Measurements from ENCODE around the gene ZNF488.

GRCh38 chr10:47329855-47330254 is 54.2 kb downstream of the ZNF488 start:
- TF ChIP-seq POLR2AphosphoS5 (IDR thresholded peaks at IDR 0.05) (no peak), EP300 (IDR thresholded peaks at IDR 0.05) (no peak), CTCF (IDR thresholded peaks at IDR 0.05) (no peak), POLR2A (IDR thresholded peaks at IDR 0.05) (no peak)
